ENCODE results near the gene CDKN2A.

GRCh38 chr9:21966140-21966851, 27.9 kb downstream of the CDKN2A start:
- TF ChIP-seq, protein P1, sequence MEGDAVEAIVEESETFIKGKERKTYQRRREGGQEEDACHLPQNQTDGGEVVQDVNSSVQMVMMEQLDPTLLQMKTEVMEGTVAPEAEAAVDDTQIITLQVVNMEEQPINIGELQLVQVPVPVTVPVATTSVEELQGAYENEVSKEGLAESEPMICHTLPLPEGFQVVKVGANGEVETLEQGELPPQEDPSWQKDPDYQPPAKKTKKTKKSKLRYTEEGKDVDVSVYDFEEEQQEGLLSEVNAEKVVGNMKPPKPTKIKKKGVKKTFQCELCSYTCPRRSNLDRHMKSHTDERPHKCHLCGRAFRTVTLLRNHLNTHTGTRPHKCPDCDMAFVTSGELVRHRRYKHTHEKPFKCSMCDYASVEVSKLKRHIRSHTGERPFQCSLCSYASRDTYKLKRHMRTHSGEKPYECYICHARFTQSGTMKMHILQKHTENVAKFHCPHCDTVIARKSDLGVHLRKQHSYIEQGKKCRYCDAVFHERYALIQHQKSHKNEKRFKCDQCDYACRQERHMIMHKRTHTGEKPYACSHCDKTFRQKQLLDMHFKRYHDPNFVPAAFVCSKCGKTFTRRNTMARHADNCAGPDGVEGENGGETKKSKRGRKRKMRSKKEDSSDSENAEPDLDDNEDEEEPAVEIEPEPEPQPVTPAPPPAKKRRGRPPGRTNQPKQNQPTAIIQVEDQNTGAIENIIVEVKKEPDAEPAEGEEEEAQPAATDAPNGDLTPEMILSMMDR (IDR thresholded peaks at IDR 0.05; ENCODE audit: extremely low read depth in 1 of 2, insufficient read depth in 1 of 2, low read depth in 1 of 2, low read length in 2 of 2): no peak
- no peak for TF ChIP-seq POLR2AphosphoS5 (IDR thresholded peaks at IDR 0.05; ENCODE audit: insufficient read depth, low read depth, low read length)
- TF ChIP-seq, protein P2, sequence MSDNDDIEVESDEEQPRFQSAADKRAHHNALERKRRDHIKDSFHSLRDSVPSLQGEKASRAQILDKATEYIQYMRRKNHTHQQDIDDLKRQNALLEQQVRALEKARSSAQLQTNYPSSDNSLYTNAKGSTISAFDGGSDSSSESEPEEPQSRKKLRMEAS (IDR thresholded peaks at IDR 0.05; ENCODE audit: insufficient read depth, insufficient read length): no peak
- TF ChIP-seq POLR2A (IDR thresholded peaks at IDR 0.05; ENCODE audit: low read depth, low read length): no peak

Data from endothelial cell of umbilical vein (primary cell).